HepG2 (cell line): ENCODE data around the gene TPCN2. TPM values are rescaled to one million over a fixed set of nuclear protein-coding genes. Genes with fewer than 3 reads are reported as not detected.

Experiments used
- ATAC-seq: fragments of 200-7000 bp; cut with Tn5 transposase; 3 replicates; pipeline ENCODE4 v1.9.1; 2020; ENCODE audit warnings: mild to moderate bottlenecking, moderate library complexity
- BruUV-seq: library from RNA; stranded (reverse); fragments of 400-500 nt; replicated peaks from 2 replicates; lab custom pipeline; 2021; lab: Mats Ljungman, UMichigan
- CTCF ChIA-PET: fragments of 300-600 bp; formaldehyde crosslinking; extraction: SDS; loops from one replicate; lab custom pipeline; 2021; ENCODE audit warnings: low total read pairs, inconsistent platforms, low intra/inter-chr PET ratio; lab: Yijun Ruan, JAX
- POLR2A ChIA-PET: fragments of 350-600 bp; sonication (Branson Sonifier 250); formaldehyde crosslinking; loops from one replicate; lab custom pipeline; 2020; ENCODE audit warnings: antibody characterized with exemption, inconsistent platforms; lab: Yijun Ruan, JAX
- DNase-seq: peaks from one replicate; pipeline ENCODE4 v3.0.0-alpha.2; 2015; ENCODE audit warnings: low spot score
- FAIRE-seq: peaks from 3 replicates; lab custom pipeline; 2011; peaks lifted over from hg19 to GRCh38; lab: Jason Lieb, UNC
- H2AFZ ChIP-seq: one replicate; pipeline ENCODE4 v1.6.1; 2011; ENCODE audit warnings: low read length, inconsistent platforms
- H3K27ac ChIP-seq: fragments of 300-600 bp; 3 replicates; pipeline ENCODE4 v1.8.0; 2011; ENCODE audit warnings: mixed run types, mild to moderate bottlenecking, mixed read lengths, low read length, inconsistent platforms; ENCODE audit not compliant: insufficient read depth; ENCODE audit errors: extremely low read length
- H3K27me3 ChIP-seq, 2 experiments: fragments of 200-600 bp in 1 of 2; 2 replicates in 1 of 2; 3 replicates in 1 of 2; pipeline versions ENCODE4 v1.6.0 to v1.8.0; 2011; ENCODE audit warnings: low read length in 2 of 2, mild to moderate bottlenecking in 2 of 2, moderate library complexity in 2 of 2, inconsistent platforms in 1 of 2; ENCODE audit not compliant: insufficient read depth in 2 of 2, control insufficient read depth in 1 of 2
- H3K36me3 ChIP-seq, 2 experiments: fragments of 200-600 bp in 1 of 2; replicated peaks in 1 of 2; 2 replicates in 1 of 2; 3 replicates in 1 of 2; pipeline versions ENCODE4 v1.5.1 to v1.8.0; 2011; ENCODE audit warnings: low read length in 2 of 2, inconsistent platforms in 1 of 2; ENCODE audit not compliant: insufficient read depth in 2 of 2, control insufficient read depth in 1 of 2
- H3K4me1 ChIP-seq: 2 replicates; pipeline ENCODE4 v1.5.1; 2012; ENCODE audit warnings: low read length, inconsistent platforms; ENCODE audit not compliant: insufficient read depth
- H3K4me2 ChIP-seq: 2 replicates; pipeline ENCODE4 v1.6.0; 2011; ENCODE audit warnings: low read depth, low read length, inconsistent platforms
- H3K4me3 ChIP-seq, 3 experiments: fragments of 200-600 bp in 1 of 3; sonication (generic), shearing (Covaris generic) in 1 of 3; replicated peaks in 1 of 3; 2 replicates each; pipeline ENCODE4 v1.5.1; 2011 to 2016; ENCODE audit warnings: low read length in 3 of 3, inconsistent platforms in 2 of 3, low read depth in 2 of 3, mild to moderate bottlenecking in 2 of 3, control low read depth in 1 of 3, mixed read lengths in 1 of 3; ENCODE audit not compliant: insufficient read depth in 1 of 3
- H3K79me2 ChIP-seq: one replicate; pipeline ENCODE4 v1.6.1; 2011; ENCODE audit warnings: low read length, inconsistent platforms; ENCODE audit not compliant: insufficient read depth
- H3K9ac ChIP-seq: 2 replicates; pipeline ENCODE4 v1.6.0; 2011; ENCODE audit warnings: mild to moderate bottlenecking, low read depth, low read length, inconsistent platforms; ENCODE audit not compliant: insufficient read depth
- H3K9me3 ChIP-seq: 2 replicates; pipeline ENCODE4 v1.5.1; 2012; ENCODE audit warnings: mild to moderate bottlenecking, low read length
- H4K20me1 ChIP-seq: 2 replicates; pipeline ENCODE4 v1.6.0; 2011; ENCODE audit warnings: inconsistent platforms, mild to moderate bottlenecking, low read length, moderate library complexity; ENCODE audit not compliant: insufficient read depth
- FOSL1 ChIP-seq: sonication (generic); formaldehyde crosslinking; IDR thresholded peaks from 2 replicates; pipeline ENCODE4 v1.9.0; 2021; ENCODE audit warnings: missing genetic modification reagents, borderline replicate concordance
- GABPA ChIP-seq, 2 experiments: IDR thresholded peaks; 2 replicates each; pipeline ENCODE4 v1.6.1; 2011 to 2016; ENCODE audit warnings: low read depth in 2 of 2, low read length in 1 of 2, missing biosample characterization in 1 of 2, missing genetic modification characterization in 1 of 2
- LBX2 ChIP-seq: sonication (generic); formaldehyde crosslinking; IDR thresholded peaks from 2 replicates; pipeline ENCODE4 v1.5.0; 2020; ENCODE audit warnings: missing genetic modification reagents, mild to moderate bottlenecking, borderline replicate concordance
- NCOA5 ChIP-seq: sonication (generic); formaldehyde crosslinking; IDR thresholded peaks from 2 replicates; pipeline ENCODE4 v1.4.0; 2020; ENCODE audit warnings: missing genetic modification reagents
- NFKBIZ ChIP-seq: IDR thresholded peaks from 2 replicates; pipeline ENCODE4 v1.6.1; 2018; ENCODE audit warnings: missing genetic modification reagents, missing compliant biosample characterization
- RAD21 ChIP-seq: fragments of 450-650 bp; formaldehyde crosslinking; IDR thresholded peaks from 2 replicates; pipeline ENCODE4 v1.5.0; 2020; ENCODE audit warnings: mild to moderate bottlenecking
- REL ChIP-seq: sonication (generic); formaldehyde crosslinking; conservative IDR thresholded peaks from 2 replicates; pipeline ENCODE4 v1.8.0; 2022; ENCODE audit warnings: mild to moderate bottlenecking, missing genetic modification reagents, moderate library complexity
- ZNF160 ChIP-seq: sonication (generic); formaldehyde crosslinking; IDR thresholded peaks from 2 replicates; pipeline ENCODE4 v1.8.0; 2022; ENCODE audit warnings: mild to moderate bottlenecking, inconsistent platforms, missing genetic modification reagents
- ZNF30 ChIP-seq: sonication (generic); formaldehyde crosslinking; IDR thresholded peaks from 2 replicates; pipeline ENCODE4 v1.5.0; 2020; ENCODE audit warnings: mild to moderate bottlenecking, missing genetic modification reagents
- ZNF512B ChIP-seq: sonication (generic); formaldehyde crosslinking; IDR thresholded peaks from 2 replicates; pipeline ENCODE4 v1.5.1; 2020; ENCODE audit warnings: missing genetic modification reagents, mild to moderate bottlenecking, borderline replicate concordance
- ZNF776 ChIP-seq: sonication (generic); formaldehyde crosslinking; IDR thresholded peaks from 2 replicates; pipeline ENCODE4 v1.4.0; 2020; ENCODE audit warnings: mild to moderate bottlenecking, missing genetic modification reagents
- WGBS: methylation state at CpG from one replicate; pipeline ENCODE4 v1.1.6; 2017; ENCODE audit warnings: low lambda C conversion rate; 5-methylcytosine and 5-hydroxymethylcytosine counted together
- in situ Hi-C: cut with HindIII; loops from 2 replicates; pipeline ENCODE4 v1.10.0; 2017; ENCODE audit warnings: low pct_unique_long_range_greater_than_20kb; ENCODE audit not compliant: extremely low pct_ligation_motif_present
- intact Hi-C: fragments of 100-400 bp; cut with micrococcal nuclease; formaldehyde crosslinking; loops from one replicate; pipeline ENCODE4 v1.10.0; 2022; ENCODE audit not compliant: unreplicated experiment
- polyA plus RNA-seq, 8 experiments: library from polyadenylated mRNA; depleted of rRNA in 3 of 8; stranded (reverse) in 7 of 8; unstranded in 1 of 8; fragments of >200 nt; fragmentation: Illumina TruSeq in 4 of 8; extraction: Trizol in 4 of 8; gene quantifications; 2 replicates each; pipeline versions ENCODE4 v1.2.1 to v1.2.3, GENCODE V29; 2011 to 2016; ENCODE audit warnings: low read depth in 4 of 8, missing spikeins in 1 of 8, mixed read lengths in 1 of 8; ENCODE audit not compliant: insufficient read depth in 1 of 8
- total RNA-seq, 5 experiments: library from RNA; depleted of rRNA; stranded (reverse); fragments of >200 nt; fragmentation: Illumina TruSeq; extraction: Trizol; gene quantifications; 2 replicates each; pipeline ENCODE4 v1.2.3, GENCODE V29; 2016; ENCODE audit warnings: low read depth in 1 of 5
- TF ChIP-seq, protein P1 (sequence below): sonication (generic); formaldehyde crosslinking; IDR thresholded peaks from 2 replicates; pipeline ENCODE4 v1.9.0; 2021; ENCODE audit warnings: missing genetic modification reagents, borderline replicate concordance
- TF ChIP-seq, protein P2 (sequence below): sonication (generic); formaldehyde crosslinking; IDR thresholded peaks from 2 replicates; pipeline ENCODE4 v1.4.0; 2020; ENCODE audit warnings: missing genetic modification reagents, borderline replicate concordance

The TPCN2 gene
- total and polyA plus RNA-seq, 2 of the 13 experiments (the other 11 are each of a cell fraction or from before 2014, with no cell fraction given) = 5.6 to 5.9 TPM

- Histone ChIP-seq H3K9me3 (no peaks in the 10 kb centered on the region), H3K9ac (no peak overlapping the region), H3K4me1 (peaks cover 22% of the 10 kb centered on the region), H3K4me3 (no peak overlapping the region; a peak in 1 of 6 replicates), H3K27ac (no peak overlapping the region), H3K4me2 (0 out of 2 replicates have a peak overlapping the region, but pooled peaks have one; percentile 51), H2AFZ (no peak overlapping the region), H3K36me3 (no peaks in the 10 kb centered on the region), H3K27me3 (peaks cover 15 to 45% of the 10 kb centered on the region in 2 experiments; a peak in 3 of 5 replicates), H3K79me2 (no peaks in the 10 kb centered on the region), H4K20me1 (no peaks in the 10 kb centered on the region)
- ChIA-PET CTCF (no interaction called here), POLR2A (no interaction called here)
- WGBS = 21% methylated on average over 5 of the region's 9 CpGs
- ATAC-seq (no peak), DNase-seq (no peak), FAIRE-seq (no peak)
- BruUV-seq = no TSS peak
- intact Hi-C loops = no loop called here
- in situ Hi-C loops = no loop called here
- no peak for TF ChIP-seq ZNF160
- no peak for TF ChIP-seq GABPA (IDR thresholded peaks at IDR 0.05; ENCODE audit: low read depth, low read length)
- no peak for TF ChIP-seq GABPA (CRISPR knock-in tag; IDR thresholded peaks at IDR 0.05; ENCODE audit: low read depth)
- TF ChIP-seq, protein P1, sequence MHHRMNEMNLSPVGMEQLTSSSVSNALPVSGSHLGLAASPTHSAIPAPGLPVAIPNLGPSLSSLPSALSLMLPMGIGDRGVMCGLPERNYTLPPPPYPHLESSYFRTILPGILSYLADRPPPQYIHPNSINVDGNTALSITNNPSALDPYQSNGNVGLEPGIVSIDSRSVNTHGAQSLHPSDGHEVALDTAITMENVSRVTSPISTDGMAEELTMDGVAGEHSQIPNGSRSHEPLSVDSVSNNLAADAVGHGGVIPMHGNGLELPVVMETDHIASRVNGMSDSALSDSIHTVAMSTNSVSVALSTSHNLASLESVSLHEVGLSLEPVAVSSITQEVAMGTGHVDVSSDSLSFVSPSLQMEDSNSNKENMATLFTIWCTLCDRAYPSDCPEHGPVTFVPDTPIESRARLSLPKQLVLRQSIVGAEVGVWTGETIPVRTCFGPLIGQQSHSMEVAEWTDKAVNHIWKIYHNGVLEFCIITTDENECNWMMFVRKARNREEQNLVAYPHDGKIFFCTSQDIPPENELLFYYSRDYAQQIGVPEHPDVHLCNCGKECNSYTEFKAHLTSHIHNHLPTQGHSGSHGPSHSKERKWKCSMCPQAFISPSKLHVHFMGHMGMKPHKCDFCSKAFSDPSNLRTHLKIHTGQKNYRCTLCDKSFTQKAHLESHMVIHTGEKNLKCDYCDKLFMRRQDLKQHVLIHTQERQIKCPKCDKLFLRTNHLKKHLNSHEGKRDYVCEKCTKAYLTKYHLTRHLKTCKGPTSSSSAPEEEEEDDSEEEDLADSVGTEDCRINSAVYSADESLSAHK (CRISPR knock-in tag) = no peak
- TF ChIP-seq ZNF776 = no peak
- no peak for TF ChIP-seq NCOA5 (CRISPR knock-in tag)
- TF ChIP-seq, protein P2, sequence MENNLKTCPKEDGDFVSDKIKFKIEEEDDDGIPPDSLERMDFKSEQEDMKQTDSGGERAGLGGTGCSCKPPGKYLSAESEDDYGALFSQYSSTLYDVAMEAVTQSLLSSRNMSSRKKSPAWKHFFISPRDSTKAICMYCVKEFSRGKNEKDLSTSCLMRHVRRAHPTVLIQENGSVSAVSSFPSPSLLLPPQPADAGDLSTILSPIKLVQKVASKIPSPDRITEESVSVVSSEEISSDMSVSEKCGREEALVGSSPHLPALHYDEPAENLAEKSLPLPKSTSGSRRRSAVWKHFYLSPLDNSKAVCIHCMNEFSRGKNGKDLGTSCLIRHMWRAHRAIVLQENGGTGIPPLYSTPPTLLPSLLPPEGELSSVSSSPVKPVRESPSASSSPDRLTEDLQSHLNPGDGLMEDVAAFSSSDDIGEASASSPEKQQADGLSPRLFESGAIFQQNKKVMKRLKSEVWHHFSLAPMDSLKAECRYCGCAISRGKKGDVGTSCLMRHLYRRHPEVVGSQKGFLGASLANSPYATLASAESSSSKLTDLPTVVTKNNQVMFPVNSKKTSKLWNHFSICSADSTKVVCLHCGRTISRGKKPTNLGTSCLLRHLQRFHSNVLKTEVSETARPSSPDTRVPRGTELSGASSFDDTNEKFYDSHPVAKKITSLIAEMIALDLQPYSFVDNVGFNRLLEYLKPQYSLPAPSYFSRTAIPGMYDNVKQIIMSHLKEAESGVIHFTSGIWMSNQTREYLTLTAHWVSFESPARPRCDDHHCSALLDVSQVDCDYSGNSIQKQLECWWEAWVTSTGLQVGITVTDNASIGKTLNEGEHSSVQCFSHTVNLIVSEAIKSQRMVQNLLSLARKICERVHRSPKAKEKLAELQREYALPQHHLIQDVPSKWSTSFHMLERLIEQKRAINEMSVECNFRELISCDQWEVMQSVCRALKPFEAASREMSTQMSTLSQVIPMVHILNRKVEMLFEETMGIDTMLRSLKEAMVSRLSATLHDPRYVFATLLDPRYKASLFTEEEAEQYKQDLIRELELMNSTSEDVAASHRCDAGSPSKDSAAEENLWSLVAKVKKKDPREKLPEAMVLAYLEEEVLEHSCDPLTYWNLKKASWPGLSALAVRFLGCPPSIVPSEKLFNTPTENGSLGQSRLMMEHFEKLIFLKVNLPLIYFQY (CRISPR knock-in tag) = no peak
- no peak for TF ChIP-seq LBX2 (CRISPR knock-in tag)
- no peak for TF ChIP-seq RAD21
- no peak for TF ChIP-seq REL (CRISPR knock-in tag)
- TF ChIP-seq FOSL1 (CRISPR knock-in tag) = no peak
- no peak for TF ChIP-seq NFKBIZ (CRISPR knock-in tag)
- TF ChIP-seq ZNF512B (CRISPR knock-in tag) = no peak
- no peak for TF ChIP-seq ZNF30 (CRISPR knock-in tag)
Measured at GRCh38 chr11:69014898-69015549, 33.7 kb upstream of the TPCN2 start.
